ENCODE data around the gene TNNI3K. TPM values are rescaled to one million over a fixed set of nuclear protein-coding genes. Genes with fewer than 3 reads are reported as not detected.

The TNNI3K gene
- total and polyA plus RNA-seq, 10 of the 15 experiments (the other 5 are each of a cell fraction or from before 2014, with no cell fraction given) = 0.14 to 1.6 (median 0.44) TPM; not detected in 4

- ChIA-PET SMC1A (ENCODE audit: uncharacterized antibody, unreplicated experiment) (interaction anchor here (0.6 kb wide), 1 partner anchor 24 kb away, joined by 3 read pairs; no protein-coding TSS in a partner anchor), POLR2A (no interaction called here), CTCF (interaction anchor here (0.6 to 1.1 kb wide), 2 partner anchors 39 to 570 kb away, joined by 3 read pairs; no protein-coding TSS in a partner anchor), RAD21 (ENCODE audit: unreplicated experiment) (interaction anchor here (0.6 kb wide), 1 partner anchor 275 kb away, joined by 3 read pairs; no protein-coding TSS in a partner anchor)
- TF ChIP-seq ZBED1 (IDR thresholded peaks at IDR 0.05; ENCODE audit: borderline replicate concordance) (no peak), PKNOX1 (IDR thresholded peaks at IDR 0.05) (peak; percentile 73)
- BruUV-seq (replicated peaks) = no TSS peak
- no peaks in the 10 kb centered on the region for H4K20me1 ChIP-seq (ENCODE audit: control insufficient read depth, insufficient read depth)
- WGBS (ENCODE audit: insufficient coverage, insufficient replicate concordance, low lambda C conversion rate, missing lambda C conversion rate) = 7% methylated on average over 1 of the region's 1 CpG
- ATAC-seq (peak; percentile 56), FAIRE-seq (no peak), DNase-seq (ENCODE audit: low read depth, low spot score) (no peak)
- no peaks in the 10 kb centered on the region for H3K27me3 ChIP-seq (replicated peaks in 1 of 2; ENCODE audit: control insufficient read depth in 2 of 2, insufficient read depth in 2 of 2, low read length in 1 of 2)
- H3K4me1 ChIP-seq (ENCODE audit: control insufficient read depth, insufficient read depth, low read length) = no peaks in the 10 kb centered on the region
- H3K9ac ChIP-seq (ENCODE audit: control insufficient read depth, insufficient read depth, low read length) = no peak overlapping the region
- no peaks in the 10 kb centered on the region for H3K79me2 ChIP-seq (ENCODE audit: control insufficient read depth, insufficient read depth, low read length)
- no peak overlapping the region for H3K4me2 ChIP-seq (ENCODE audit: control insufficient read depth, insufficient read depth)
- H2AFZ ChIP-seq (ENCODE audit: control insufficient read depth, low read depth, low read length) = no peak overlapping the region
- no peak overlapping the region for H3K27ac ChIP-seq (ENCODE audit: control insufficient read depth, insufficient read depth)
- in situ Hi-C loops (cut with MboI) (no loop called here), intact Hi-C loops (cut with micrococcal nuclease; ENCODE audit: unreplicated experiment) (no loop called here)
- H3K9me3 ChIP-seq (replicated peaks; ENCODE audit: control insufficient read depth, insufficient read depth, low read length) = no peaks in the 10 kb centered on the region
- no peak overlapping the region for H3K4me3 ChIP-seq
- H3K36me3 ChIP-seq (ENCODE audit: control insufficient read depth in 2 of 2, insufficient read depth in 2 of 2, low read length in 1 of 2) = no peaks in the 10 kb centered on the region
These were observed 200.9 kb downstream of the TNNI3K start for GRCh38 chr1:74436078-74436477.

GRCh38 chr1:74437035-74437434 lies 201.8 kb downstream of the TNNI3K start:
- no peak overlapping the region for H3K4me2 ChIP-seq (ENCODE audit: control insufficient read depth, insufficient read depth)
- SMC1A ChIA-PET (ENCODE audit: uncharacterized antibody, unreplicated experiment) = no interaction called here
- intact Hi-C loops (cut with micrococcal nuclease; ENCODE audit: unreplicated experiment) (no loop called here), in situ Hi-C loops (cut with MboI) (no loop called here)
- DNase-seq (ENCODE audit: low read depth, low spot score) (no peak), FAIRE-seq (no peak), ATAC-seq (0 out of 3 replicates have a peak, but pooled peaks have one; percentile 27)
- POLR2A ChIA-PET = no interaction called here
- no peak overlapping the region for H3K9ac ChIP-seq (ENCODE audit: control insufficient read depth, insufficient read depth, low read length)
- 5% methylated on average over 1 of the region's 1 CpG for WGBS (ENCODE audit: insufficient coverage, insufficient replicate concordance, low lambda C conversion rate, missing lambda C conversion rate)
- CTCF ChIA-PET = no interaction called here
- H3K27me3 ChIP-seq (replicated peaks in 1 of 2; ENCODE audit: control insufficient read depth in 2 of 2, insufficient read depth in 2 of 2, low read length in 1 of 2) = no peaks in the 10 kb centered on the region
- no peaks in the 10 kb centered on the region for H3K36me3 ChIP-seq (ENCODE audit: control insufficient read depth in 2 of 2, insufficient read depth in 2 of 2, low read length in 1 of 2)
- no peak overlapping the region for H2AFZ ChIP-seq (ENCODE audit: control insufficient read depth, low read depth, low read length)
- no peak overlapping the region for H3K27ac ChIP-seq (ENCODE audit: control insufficient read depth, insufficient read depth)
- H4K20me1 ChIP-seq (ENCODE audit: control insufficient read depth, insufficient read depth) = no peaks in the 10 kb centered on the region
- no peak overlapping the region for H3K4me3 ChIP-seq
- H3K4me1 ChIP-seq (ENCODE audit: control insufficient read depth, insufficient read depth, low read length) = no peaks in the 10 kb centered on the region
- no peaks in the 10 kb centered on the region for H3K9me3 ChIP-seq (replicated peaks; ENCODE audit: control insufficient read depth, insufficient read depth, low read length)
- H3K79me2 ChIP-seq (ENCODE audit: control insufficient read depth, insufficient read depth, low read length) = no peaks in the 10 kb centered on the region
- RAD21 ChIA-PET (ENCODE audit: unreplicated experiment) = no interaction called here
- no TSS peak for BruUV-seq (replicated peaks)
- TF ChIP-seq NRF1 (conservative IDR thresholded peaks at IDR 0.05; ENCODE audit: low read depth, low read length) = no peak
- TF ChIP-seq JUNB (IDR thresholded peaks at IDR 0.05) = no peak
- TF ChIP-seq DPF2 (IDR thresholded peaks at IDR 0.05) = no peak
- no peak for TF ChIP-seq IRF4 (IDR thresholded peaks at IDR 0.05; ENCODE audit: low read depth, low read length)
- TF ChIP-seq KDM1A (IDR thresholded peaks at IDR 0.05; ENCODE audit: borderline replicate concordance) = no peak
- TF ChIP-seq SMC3 (IDR thresholded peaks at IDR 0.05; ENCODE audit: borderline replicate concordance, low read length) = no peak
- no peak for TF ChIP-seq E2F8 (IDR thresholded peaks at IDR 0.05; ENCODE audit: low read depth, partially characterized antibody)
- TF ChIP-seq NFYA (IDR thresholded peaks at IDR 0.05; ENCODE audit: borderline replicate concordance, low read depth, low read length) = no peak
- TF ChIP-seq USF1 (IDR thresholded peaks at IDR 0.05; ENCODE audit: borderline replicate concordance, extremely low read length, insufficient read depth, low read depth, low read length) = no peak

Measured in GM12878 (cell line).